Vagina (tissue), 2 donors: ENCODE data around the gene TGIF1.

Source experiments
- CTCF ChIP-seq, 3 experiments: fragments of 450-650 bp in 2 of 3; fragments of 200-600 bp in 1 of 3; sonication (generic) in 1 of 3; IDR thresholded peaks; one replicate each; pipeline ENCODE4 v1.5.1; 2017 to 2019; ENCODE audit warnings: antibody characterized with exemption in 3 of 3, mild to moderate bottlenecking in 2 of 3, moderate library complexity in 2 of 3
- POLR2A ChIP-seq, 2 donors: fragments of 450-650 bp; IDR thresholded peaks; one replicate each; pipeline ENCODE4 v1.6.1; 2017; ENCODE audit warnings: antibody characterized with exemption in 2 of 2, mild to moderate bottlenecking in 2 of 2, moderate library complexity in 2 of 2
- POLR2AphosphoS5 ChIP-seq, 2 donors: sonication (generic); formaldehyde crosslinking; IDR thresholded peaks; one replicate each; pipeline ENCODE4 v1.9.0; 2017; ENCODE audit warnings: antibody characterized with exemption in 2 of 2, mild to moderate bottlenecking in 2 of 2, low read depth in 1 of 2; ENCODE audit not compliant: insufficient read depth in 1 of 2

- TF ChIP-seq POLR2A (IDR thresholded peaks at IDR 0.05) (no peak), CTCF (IDR thresholded peaks at IDR 0.05) (no peak), POLR2AphosphoS5 (IDR thresholded peaks at IDR 0.05; ENCODE audit: insufficient read depth in 1 of 2, low read depth in 1 of 2) (no peak)
These were observed 16.9 kb downstream of the TGIF1 start for GRCh38 chr18:3466872-3467271.
